Esophagus mucosa (tissue), 1 donor: ENCODE results near the gene PTH1R. TPM values are rescaled to one million over a fixed set of nuclear protein-coding genes. Genes with fewer than 3 reads are reported as not detected.

Source experiments
- ATAC-seq: fragments of 200-7000 bp; cut with Tn5 transposase; one replicate; pipeline ENCODE4 v1.9.1; 2020
- total RNA-seq: library from RNA; stranded (reverse); gene quantifications from one replicate; pipeline ENCODE4 v1.2.4, GENCODE V29; 2023
- donor health status: DM: yes; HTN: yes; CAD: no.

Gene PTH1R
- 0.28 TPM for total RNA-seq

DNA sequence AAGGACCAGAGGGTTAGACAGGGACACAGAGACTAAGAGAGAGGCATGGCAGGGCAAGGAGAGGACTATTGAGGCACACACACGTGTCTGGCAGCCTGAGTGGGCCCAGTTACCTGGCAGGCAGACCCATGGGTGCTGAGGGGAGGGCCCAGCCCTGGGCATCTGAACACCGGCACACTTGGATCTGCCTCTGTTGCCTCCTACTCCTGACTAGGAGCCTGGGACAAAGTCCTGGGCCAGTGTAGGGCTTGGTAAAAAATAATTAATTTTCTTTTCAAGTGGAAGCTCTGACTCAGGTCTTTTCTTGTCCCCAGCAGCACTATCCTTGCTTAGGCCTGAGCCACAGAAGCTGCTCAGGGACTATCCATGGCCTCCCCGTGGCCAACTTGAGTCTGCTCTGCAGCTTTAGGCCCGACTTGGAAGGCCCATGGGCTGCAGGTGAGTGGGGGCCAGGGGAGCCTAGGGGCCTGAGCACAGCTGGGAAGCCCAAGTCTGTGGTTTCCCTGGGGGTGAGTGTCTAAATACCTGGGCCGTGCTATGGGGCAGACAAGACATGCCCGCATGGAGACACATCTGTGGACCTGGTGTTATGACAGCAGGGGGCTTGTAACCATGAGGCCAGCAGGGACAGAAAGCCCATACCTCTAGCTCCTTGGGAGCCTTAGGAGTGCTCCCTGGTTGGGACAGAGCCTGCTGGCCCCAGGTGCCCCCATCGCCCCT lies at the start of gene PTH1R:
TSS of gene PTH1R (plus strand) at position 316 of the 720 bp plus-strand sequence. CDS start 5,839 bp downstream, outside the sequence.
- ATAC-seq: no peak

- ATAC-seq: no peak
Measured at GRCh38 chr3:46829699-46830208, 47.8 kb upstream of the PTH1R start.

DNA sequence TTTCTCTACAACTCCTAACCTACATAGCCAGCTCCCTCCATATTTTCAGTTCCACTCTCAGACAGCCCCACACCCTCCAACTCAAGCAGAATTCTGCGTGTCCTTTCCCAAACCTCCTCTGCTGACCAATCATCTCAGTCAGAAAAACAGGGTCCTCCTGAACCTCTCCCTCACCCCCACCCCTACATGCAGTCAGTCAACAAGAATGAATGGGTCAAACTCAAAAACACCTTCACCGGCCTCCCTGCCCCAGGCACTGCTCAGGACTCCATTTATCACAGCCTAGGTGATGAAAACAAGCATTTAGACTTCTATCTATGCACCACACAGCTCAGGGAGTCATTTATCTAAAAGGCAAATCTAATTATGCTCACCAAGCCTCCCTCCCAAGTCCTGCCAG lies 46.7 kb upstream of the PTH1R start:
- no peak for ATAC-seq

GRCh38 chr3:46831316-46831715 lies 46.2 kb upstream of the PTH1R start:
- no peak for ATAC-seq

- ATAC-seq: no peak
Measured at GRCh38 chr3:46831841-46832240, 45.7 kb upstream of the PTH1R start.

- no peak for ATAC-seq
Measured at GRCh38 chr3:46833346-46834300, 43.9 kb upstream of the PTH1R start.

DNA sequence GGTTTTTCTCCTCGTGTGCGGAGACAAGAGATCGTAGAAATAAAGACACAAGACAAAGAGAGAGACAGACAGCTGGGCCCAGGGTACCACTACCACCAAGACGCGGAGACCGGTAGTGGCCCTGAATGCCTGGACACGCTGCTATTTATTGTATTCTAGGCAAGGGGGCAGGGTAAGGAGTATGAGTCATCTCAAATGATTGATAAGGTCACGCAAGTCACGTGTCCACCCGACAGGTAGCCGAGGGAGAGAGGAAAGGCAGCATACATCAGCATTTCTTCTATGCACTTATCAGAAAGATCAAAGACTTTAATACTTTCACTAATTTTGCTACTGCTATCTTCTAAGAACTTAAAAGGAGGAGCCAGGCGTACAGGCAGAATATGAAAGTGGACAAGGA lies 42.5 kb upstream of the PTH1R start:
- ATAC-seq: no peak

DNA sequence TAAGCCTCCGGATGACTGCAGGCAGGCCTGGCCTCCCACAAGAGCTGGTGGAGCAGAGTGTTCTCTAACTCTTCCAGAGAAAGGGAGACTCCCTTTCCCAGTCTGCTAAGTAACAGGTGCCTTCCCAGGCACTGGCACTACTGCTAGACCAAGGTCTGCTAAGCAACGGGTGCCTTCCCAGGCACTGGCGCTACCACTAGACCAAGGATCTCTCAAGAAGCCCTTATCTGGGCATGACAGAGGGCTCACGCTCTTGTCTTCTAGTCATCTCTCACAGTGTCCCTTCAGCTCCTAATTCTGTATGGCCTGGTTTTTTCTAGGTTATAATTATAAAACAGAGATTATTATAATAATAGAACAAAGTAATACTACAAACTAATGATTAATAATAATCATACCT lies 42.0 kb upstream of the PTH1R start:
- ATAC-seq: no peak

DNA sequence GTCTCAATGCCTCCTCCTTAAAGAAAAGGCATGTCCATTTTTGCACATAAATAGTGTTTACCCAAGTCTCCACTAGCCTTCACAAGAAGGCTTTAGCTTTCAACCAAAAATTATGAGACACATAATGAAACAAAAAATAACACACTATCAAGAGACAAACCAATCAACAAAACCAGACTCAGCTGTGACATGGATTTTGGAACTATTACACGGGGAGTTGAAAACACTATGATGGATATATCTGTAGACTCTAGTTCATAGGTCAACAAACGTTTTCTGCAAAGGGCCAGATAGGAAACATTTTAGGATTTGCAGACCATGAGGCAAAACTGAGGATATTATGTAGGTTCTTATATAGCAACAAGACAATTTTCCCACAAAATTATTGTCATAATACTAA lies 39.2 kb upstream of the PTH1R start:
- no peak for ATAC-seq

- no peak for ATAC-seq
Measured at GRCh38 chr3:46840491-46840890, 37.0 kb upstream of the PTH1R start.

DNA sequence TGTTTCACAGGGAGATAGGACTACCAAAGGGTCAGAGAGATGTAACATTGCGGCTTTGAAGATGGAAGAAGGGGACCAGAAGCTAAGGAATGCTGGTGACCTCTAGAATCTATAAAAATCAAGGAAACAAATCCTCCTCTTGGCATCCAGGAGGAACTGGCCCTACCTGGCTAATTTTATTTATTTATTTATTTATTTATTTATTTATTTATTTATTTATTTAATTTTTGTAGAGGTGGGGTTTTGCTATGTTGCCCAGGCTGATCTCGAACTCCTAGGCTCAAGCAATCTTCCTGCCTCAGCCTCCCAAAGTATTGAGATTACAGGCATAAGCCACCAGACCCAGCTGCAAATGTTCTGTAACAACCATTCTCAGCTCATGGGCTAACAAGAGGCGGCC lies 34.0 kb upstream of the PTH1R start:
- no peak for ATAC-seq

GRCh38 chr3:46844397-46844796 lies 33.1 kb upstream of the PTH1R start:
- no peak for ATAC-seq

GRCh38 chr3:46844881-46845312 lies 32.6 kb upstream of the PTH1R start:
- no peak for ATAC-seq

DNA sequence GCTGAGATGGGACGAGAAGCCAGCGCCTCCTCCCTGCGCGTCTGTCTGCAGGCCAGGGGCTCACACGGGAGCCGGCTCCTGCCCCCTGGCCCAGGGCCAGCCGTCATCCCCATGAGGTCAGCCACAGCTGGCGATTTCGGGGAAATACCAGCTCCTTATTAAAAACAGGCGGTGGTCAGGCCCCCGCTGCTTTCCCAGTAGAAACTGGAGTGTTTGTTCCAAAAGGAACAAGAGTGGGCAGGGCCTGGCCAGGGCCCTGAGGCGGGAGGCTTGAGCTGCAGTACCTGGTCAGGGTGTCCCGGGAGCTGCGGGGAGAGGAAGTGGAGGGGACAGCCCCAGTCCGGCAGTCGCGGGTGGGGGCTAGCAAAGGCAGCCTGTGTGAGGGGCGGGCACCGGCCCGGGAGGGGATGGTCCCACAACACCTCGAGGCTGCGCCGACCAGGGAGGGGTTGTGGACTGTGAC lies 32.1 kb upstream of the PTH1R start:
- ATAC-seq: peak; percentile 60

DNA sequence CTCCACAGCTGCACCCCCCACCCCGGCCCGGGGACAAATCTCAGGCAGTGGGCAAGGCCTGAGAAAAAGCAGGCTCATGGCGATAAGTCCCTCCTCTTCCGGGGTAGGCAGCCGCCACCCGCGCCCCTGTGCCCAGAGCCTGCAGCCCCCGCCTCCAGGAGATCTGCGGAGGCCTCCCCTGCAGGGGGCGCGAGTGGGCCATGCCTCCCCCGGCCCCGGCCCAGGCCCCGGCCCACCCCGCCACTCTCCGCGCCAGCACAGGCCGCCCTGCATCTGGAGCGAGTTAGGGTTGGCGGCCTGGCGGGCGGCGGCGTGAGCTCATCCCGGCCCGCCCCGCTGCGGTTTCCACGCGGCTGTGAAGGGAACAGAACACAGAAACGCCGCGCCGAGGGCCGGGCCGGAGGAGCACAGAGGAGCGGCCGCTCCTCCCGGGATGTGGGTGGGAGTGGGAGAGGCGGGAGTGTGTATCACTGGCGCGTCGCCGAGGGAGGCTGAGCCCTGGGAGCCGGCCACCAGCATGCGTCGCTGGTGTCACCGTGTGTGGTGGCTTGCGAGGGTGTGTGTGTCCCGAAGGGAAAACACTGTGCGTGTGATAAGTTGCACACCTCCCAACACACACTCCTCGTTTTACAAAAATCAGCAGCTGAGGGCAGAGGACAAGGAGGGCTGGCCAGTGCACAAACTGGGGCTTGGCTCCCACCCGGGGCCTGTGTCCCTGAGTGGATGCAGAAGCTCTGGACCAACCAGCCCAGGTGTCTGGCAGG lies 31.5 kb upstream of the PTH1R start:
- peak; percentile 78 for ATAC-seq

DNA sequence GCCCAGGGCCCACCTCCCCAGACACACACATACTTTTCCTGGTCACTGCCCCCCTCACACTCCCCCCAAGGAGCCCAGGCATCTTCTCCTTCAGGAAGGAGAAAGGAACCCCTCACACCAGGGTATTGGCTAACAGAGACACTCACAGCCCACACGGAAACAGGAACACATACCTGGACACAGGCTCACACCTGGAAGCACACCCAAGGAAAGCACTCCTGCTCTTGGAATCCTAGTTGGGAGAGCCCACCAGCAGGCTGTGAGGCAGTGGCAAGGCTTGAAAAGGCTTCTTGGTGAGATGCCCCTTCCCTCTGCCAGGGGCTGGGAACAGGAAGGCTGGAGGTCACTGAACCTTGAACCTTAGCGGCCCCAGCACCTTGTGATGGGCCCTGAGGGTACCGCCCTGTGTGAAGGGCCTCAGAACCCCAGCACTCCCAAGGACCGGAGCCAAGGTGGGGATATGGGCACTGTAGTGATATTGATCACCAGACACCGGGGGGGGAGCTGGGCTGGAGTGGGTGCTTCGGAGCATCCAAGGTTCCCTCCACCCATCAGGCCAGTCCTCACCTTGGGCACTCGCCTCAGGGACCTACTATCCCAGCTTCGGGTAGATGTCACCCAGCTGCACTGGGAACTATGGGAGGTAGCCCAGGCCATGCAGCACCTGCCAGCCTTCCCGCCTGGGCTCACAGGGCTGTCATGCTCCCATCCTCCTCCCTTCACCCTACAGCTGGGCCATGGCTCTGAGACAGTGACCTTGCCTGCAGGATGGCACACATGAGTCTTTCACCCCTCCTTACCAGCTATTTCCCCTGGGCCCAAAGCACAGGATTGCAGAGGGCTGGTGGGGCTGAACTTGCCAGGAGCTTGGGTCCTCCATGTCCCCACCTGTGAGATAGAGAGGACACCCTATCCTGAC lies 30.6 kb upstream of the PTH1R start:
- no peak for ATAC-seq

DNA sequence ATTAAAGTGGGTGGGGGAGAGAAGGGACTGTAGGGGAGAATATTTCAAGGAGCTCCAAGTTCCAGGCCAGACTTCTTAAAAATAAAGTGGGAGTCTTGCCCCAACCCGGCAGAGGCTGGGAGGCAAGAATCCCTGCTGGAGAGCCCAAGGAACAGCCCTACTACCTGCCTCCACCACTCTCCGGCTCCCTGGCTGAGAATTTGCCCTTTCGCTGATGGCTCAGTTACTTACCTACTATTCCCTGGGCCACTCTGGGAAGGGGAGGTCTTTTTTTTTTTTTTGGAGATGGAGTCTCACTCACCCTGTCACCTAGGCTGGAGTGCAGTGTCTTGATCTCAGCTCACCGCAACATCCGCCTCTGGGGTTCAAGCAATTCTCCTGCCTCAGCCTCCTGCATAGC lies 29.8 kb upstream of the PTH1R start:
- no peak for ATAC-seq

- no peak for ATAC-seq
Measured at GRCh38 chr3:46848271-46849044, 29.1 kb upstream of the PTH1R start.

DNA sequence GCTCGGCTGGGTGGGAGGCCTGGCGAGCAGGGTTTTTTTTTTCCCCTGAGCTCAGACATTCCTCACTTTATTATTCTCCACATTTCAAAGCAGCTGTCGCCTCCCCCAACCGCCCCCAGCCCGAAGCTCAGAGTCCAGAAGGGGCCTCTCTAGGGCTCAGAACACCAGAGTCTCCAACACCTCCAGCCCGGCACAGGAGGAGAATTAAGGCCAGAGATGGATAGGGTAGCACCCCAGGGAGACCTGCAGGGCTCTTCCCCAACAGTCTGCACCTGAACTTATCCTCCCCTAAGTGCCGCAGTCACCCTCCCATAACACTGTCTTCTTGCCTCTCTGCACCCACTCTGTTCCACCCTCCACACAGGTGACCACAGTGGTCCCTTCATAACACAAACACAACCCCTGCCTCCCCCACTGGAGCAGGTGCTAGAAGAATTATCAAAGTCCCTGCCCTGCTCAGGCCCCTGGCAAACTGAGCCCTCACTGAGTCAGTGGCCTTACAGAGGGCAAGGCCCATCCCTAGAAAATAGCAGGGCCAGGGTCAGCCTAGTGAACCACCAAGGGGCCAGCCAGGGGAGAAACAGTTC lies 28.4 kb upstream of the PTH1R start:
- ATAC-seq: no peak
